NCI-H526 treated with DMSO at 0.1 percent for 48 hours (cell line): ENCODE data around the gene GLB1L3.

Experiments
- DNase-seq: peaks from one replicate; lab custom pipeline; 2025; lab: John Stamatoyannopoulos, UW

GLB1L3 gene, protein sequence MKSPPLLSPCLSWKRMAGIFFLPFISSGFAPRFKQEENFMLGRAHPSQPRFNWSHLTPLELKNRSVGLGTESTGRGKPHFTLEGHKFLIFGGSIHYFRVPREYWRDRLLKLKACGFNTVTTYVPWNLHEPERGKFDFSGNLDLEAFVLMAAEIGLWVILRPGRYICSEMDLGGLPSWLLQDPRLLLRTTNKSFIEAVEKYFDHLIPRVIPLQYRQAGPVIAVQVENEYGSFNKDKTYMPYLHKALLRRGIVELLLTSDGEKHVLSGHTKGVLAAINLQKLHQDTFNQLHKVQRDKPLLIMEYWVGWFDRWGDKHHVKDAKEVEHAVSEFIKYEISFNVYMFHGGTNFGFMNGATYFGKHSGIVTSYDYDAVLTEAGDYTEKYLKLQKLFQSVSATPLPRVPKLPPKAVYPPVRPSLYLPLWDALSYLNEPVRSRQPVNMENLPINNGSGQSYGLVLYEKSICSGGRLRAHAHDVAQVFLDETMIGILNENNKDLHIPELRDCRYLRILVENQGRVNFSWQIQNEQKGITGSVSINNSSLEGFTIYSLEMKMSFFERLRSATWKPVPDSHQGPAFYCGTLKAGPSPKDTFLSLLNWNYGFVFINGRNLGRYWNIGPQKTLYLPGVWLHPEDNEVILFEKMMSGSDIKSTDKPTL

DNA sequence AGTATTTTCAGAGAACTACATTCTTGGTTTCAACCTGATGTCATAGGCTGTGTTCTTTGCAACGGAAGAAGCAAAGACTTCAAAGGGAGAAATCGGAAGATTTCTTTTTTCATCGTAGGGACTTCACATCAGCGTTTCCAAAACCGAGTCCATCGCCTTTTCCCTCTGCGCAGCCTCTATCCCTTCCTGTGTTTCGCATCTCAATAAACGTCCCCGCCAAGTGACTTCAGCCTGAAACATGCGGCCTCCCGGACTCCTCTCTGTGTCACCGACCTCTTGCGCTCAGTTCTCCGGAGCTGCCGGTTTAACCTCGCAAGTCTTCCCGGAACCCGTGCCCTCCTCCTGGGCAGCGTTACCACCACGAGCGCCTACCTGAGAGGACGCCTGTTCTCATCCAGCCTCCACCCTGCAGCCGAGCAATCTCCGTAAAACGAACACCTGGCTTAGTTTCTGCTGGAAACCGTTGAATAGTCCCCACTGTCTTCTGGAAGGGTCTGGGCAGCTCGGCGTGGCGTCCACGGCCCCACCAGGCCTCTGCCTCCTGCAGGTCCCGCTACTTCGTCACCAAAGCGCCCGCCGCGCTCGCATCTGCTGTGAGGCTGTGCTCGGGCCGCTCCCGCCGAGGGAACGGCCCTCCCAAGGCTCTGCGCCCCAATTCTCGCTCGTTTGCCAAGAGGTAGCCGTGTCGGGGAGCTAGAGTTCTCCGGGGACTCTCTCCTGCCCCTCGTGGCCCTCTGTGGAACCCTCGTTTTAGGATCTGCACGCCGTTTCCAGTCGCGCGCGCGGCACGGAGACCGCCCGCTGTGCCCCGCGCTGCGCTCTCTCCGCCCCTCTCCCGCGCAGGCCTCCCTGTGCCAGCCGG is at the start of gene GLB1L3:
Gene GLB1L3 (plus strand): TSS at position 846 of the 862 bp plus-strand sequence. CDS start 362 bp downstream, outside the sequence.
- peak; percentile 87 for DNase-seq

DNA sequence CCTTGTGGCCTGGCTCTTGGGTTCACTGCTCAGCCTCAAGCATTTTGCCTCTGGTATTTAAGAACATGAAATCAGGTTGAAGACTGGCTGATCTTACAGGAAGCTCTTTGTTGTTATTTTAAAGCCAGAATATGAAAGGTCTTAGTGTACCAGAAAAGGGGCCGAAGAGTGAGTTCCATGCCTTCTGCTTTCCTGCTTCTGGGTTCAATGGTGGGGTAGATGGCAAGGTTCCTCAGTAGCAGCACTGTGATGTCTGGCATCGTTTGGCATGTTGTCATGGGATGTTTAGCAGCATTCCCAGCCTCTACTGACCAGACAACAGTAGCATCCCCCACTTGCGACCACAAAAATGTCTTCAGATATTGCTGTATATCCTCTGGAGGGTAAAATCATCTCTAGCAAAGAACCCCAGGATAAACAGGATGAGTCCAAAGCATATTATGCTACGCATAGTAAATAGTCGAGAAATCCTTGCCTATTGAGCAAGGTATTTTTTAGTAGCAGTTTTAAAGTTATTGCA is 49.3 kb upstream of the GLB1L3 start:
- no peak for DNase-seq

DNA sequence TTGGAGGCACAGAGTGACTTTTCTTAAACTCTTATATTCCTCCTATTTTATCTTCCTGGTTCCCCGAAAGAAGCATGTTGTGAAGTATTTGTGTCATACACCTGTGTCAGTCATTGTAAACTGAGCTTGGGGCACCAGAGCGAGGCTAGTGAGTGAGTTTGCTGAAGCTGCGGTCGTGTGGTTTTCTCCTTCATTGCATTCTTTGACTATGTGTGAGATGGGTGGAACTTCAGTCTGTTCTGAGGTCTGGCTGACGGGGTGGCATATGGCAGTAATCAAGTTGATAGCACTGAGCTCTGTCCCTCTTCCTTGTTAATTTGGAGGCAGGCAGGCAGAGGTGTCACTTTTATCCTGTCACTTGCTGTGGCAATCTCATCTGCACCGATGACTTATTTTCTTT is 47.6 kb upstream of the GLB1L3 start:
- DNase-seq: no peak

DNA sequence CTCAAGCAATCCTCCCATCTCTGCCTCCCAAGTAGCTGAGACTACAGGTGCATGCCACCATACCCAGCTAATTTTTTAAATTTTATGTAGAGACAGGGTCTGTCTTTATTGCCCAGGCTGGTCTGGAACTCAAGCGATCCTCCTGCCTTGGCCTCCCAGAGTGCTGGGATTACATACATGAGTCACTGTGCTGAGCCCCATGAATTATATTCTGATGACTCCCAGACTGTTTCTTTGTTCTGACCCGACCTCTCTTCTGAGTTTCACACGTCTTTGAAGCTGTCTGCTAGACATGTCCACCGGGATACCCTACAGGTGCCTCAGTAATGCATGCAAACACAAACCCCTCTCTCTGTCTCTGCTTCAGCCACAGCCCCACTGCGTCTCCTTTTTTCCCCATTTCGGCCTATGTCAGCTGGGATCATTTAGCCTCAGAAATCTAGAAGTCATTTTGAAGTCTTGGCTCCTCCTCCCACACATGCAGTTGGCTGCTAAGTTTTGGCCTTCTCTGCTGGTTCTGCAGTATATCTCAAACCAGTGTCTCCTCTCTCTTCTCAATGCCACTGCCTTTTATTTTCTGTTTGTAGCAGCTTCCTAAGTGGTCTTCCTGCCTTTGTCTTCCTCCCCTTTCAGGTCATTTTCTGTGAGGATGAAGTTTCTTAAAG is 46.9 kb upstream of the GLB1L3 start:
- no peak for DNase-seq

DNA sequence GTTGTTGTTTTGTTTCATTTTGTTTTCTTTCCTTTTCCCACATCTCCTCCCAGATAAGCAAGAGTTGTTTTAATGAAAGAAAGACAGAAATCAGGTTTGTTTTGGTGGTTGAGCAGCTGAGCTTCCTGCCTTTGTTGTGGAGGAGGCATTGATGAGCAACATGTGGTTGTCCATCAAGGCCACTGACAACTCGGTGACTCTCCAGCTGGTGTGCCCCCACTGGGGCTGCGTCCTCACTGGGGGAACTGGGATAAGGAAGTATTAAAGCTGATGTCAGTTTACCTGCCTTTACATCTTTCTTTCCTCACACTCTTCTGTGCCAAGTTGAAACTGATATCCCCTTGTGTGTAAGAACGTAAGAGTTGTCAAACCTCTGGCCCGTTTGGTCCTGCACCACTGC is 45.8 kb upstream of the GLB1L3 start:
- DNase-seq: no peak

DNA sequence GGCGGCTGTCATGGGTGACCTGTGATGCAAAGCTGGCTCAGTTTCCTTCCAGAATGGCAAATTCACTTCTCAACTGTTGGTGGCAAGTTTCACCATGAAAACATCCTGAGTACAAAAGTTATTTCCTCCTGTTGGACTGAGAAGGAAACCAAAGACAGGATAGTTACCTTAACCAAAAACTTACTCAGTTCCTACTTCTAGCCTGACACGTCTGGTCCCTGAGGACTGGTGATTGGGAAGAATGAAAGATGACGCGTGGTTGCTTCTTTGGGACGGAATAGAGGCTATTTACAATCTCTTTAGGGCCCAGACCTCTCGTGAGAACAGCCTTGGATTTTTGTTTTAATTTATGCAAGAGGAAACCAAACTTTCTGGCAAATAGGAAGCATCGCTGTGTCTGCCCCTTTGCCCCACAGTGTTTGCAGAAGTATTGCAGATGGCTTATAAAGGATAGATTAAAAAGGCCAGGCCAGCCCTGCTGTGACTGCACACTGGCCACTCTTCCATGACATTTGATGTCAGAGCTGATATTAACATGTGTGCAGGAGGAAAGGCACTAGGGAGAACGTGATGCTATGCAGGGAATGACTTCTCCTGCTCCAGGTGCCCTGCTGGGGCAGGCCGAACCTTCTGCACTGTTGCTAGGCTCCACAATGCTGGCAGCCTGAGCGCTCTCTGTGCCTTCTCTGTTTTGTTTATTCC is 44.1 kb upstream of the GLB1L3 start:
- DNase-seq: no peak

DNA sequence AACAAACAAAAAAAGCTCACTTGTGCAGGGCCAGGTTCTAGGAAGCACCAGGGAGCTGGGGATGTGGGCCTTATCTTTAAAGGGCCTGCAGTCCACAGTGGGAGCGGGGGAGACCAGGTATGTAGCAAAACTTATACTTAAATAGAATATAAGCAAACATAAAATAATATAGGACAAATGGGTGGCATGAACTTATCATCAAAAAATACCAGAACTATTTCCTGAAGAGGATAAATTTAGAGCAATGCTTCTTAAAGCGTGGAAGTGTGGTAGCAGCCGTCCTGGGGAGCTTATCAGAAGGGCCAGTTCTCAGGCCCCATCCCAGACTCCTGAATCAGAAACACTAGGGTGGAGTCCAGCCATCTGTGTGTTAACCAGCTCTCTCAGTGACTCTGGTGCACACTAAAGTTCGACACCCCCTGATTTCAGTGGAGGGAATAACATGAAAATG is 42.4 kb upstream of the GLB1L3 start:
- no peak for DNase-seq

DNA sequence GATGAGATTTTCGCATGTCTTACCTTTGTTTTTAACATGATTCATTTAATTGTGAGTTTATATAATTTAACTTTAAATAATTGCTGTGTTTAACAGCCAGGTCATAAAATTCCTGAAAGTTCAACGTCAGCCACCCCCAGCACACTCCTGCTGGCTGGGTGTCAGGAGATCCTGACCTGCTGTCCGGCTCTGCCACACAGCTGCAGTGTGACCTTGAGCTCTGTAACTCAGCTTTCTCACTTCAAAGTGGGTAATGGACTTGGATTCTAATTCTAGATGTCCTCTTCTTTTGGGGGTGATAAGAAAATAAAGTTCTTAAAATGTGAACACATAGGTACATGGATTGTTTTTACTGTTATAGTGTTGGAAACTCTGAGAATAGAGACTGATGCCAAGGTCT is 40.8 kb upstream of the GLB1L3 start:
- DNase-seq: no peak

DNA sequence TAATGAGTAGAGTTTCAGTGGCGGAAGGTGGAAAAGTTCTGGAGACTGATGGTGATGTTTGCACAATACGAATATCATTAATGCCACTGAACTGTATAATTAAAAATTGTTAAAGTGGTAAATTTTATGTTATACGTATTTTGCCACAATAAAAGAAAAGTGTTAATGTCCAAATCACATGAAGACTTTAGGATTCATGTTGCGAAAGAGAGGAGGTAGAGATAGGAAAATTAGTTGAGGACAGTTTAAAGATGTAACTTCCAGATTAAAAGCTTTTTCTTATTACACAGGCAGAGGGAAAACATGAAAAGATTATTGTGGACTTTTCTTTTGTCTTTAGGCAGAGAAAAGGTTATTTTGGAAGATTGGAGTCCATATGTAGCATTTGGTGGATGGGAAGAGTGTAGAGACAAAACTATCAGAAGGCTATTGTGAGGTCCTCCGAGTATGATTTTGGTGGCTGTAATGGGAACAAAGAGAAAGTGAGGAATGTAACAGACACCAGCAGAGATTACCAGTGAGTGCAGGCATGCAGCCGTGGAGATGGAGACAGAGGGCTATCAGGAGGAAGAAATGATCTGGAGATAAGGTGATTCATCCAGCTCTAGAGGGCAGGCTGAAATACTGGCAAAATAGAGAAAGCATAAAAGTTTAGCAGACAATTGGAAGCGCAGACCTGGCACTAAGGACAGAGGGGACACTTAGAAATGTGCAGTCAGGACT is 39.2 kb upstream of the GLB1L3 start:
- DNase-seq: no peak

DNA sequence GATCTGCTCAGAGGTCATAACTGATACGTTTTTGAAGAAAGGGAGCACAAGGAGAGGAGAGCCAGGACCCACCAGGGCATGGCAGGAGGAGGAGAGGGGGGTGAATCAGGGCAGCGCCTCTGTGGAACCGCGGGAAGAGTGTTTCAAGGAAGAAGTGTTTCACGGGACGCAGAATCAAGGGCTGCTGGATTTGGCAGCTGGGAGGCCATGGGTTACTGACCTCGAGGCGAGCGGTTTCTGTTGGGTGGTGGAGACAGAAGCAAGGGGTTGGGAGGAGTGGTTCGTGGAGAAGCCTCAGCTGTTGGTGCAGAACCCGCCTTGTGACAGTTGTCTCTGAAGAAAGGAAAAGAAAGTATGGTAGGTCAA is 38.6 kb upstream of the GLB1L3 start:
- no peak for DNase-seq

DNA sequence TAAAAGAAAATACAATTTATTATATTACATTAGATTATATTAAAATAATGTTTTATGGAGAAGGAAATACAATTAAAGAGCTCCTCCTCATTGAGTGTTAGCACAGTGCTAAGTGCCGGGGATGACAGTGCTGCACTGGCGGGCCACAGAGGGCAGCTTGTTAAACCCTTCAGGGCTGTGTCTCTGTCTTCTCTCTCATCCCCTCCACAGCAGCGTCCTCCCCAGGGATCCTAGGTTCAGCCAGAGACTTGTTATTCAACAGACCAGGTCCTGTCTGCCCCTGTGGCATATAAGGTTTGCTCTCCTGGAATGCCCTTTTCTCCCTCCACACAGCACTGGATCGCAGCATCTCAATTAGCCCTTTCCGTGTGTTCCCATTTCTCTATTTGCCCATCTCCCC is 37.2 kb upstream of the GLB1L3 start:
- no peak for DNase-seq

DNA sequence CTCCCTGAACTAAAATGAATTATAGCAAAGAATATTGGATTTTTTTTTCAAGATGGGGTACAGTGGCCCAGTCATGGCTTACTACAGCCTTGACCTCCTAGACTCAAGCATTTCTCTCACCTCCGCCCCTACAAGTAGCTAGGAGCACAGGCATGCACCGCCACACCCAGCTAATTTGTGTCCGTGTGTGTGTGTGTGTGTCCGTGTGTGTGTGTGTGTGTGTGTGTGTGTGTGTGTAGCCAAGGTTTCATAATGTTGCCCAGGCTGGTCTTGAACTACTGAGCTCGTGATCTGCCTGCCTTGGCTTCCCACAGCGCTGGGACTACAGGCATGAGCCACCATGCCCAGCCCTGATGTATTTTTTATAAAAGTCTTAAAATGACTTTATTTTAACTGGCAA is 35.6 kb upstream of the GLB1L3 start:
- no peak for DNase-seq

DNA sequence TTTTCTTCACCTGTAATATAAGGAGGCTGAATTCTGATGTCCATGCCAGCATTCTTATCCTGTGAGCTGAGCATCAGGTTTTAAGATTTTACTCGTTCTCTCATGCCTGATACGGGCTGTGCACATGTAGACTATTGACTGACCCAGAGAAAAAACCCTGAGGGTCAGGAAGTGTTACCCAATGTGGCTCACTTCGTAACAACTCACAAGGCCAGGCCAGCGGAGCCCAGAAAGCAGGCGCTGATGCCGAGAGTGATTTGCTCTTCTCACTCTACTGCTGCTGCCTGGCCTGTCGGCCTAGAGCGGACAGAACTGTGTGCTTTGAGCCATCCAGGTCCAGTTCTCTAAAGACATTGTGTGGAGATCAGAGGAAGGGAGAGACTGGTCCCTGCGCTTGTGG is 33.8 kb upstream of the GLB1L3 start:
- DNase-seq: no peak

DNA sequence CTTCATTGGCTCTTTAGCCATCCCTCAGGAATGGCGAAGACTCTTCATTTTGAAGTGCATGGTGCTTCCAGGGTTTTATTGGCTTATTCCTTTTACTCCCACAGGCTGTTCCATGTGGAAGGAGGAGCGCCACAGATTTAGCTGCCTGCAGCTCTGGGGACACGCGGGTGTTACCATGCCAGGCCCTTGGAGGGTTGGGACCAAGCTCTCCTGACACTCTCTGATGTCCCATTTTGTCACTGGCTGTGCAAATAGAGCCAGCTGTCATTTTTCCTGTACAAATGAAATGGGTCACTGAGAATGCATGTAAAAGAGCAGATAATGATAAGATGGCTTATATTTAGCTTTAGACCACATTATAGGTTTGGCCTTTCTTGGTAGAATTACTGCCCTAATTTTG is 32.3 kb upstream of the GLB1L3 start:
- no peak for DNase-seq

DNA sequence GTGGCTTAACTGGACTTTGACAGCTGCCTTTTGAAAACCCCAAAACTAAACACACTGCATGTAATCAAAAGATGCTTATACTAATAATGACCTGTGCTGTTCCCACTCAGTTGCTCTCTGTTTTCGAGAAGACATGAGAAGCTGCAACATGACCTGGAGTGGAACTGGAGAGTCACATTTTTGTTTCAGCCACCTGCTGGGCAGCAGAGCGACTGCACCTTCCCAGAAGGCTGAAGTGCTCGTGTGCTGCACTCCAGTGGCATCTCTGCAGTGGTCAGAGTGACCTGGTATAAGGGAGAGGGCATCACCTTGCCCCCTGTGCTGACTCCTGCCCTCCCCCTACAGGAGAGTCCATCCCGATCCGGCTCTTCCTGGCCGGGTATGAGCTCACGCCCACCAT is 31.6 kb upstream of the GLB1L3 start:
- no peak for DNase-seq

DNA sequence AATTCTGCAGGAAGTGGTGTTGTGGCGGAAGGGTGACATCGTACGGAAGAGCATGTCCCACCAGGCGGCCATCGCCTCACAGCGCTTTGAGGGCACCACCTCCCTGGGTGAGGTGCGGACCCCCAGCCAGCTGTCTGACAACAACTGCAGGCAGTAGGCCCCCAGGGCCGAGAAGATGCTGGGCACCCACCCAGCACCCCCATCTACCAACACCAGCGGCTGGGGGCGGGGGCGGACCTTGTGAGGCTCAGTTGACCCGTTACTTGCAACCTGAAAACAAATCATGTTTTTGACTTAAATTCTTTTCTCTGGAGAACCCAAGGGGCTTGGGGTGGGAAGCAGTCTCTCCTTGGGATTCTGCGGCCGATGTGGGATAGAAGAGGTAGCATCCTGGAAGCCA is 30.7 kb upstream of the GLB1L3 start:
- DNase-seq: no peak

DNA sequence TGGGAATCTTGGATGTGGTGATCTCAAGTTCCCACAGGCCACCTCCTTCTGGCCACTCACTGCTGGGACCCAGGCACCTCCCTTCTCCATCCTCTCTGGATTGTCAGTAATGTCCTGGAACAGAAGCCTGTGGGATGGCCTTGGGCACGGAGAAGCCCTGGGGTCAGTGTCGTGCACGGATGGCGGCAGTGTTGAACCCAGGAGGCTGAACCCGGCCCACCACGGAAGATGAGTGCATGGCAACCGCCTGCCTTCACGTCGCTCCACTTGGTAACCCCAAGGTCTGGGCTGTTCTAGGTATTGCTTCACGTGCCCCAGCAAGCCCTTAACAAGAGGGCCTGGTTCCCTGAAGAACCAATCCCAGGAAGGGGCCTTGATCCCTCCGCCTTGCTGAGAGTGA is 30.1 kb upstream of the GLB1L3 start:
- no peak for DNase-seq

DNA sequence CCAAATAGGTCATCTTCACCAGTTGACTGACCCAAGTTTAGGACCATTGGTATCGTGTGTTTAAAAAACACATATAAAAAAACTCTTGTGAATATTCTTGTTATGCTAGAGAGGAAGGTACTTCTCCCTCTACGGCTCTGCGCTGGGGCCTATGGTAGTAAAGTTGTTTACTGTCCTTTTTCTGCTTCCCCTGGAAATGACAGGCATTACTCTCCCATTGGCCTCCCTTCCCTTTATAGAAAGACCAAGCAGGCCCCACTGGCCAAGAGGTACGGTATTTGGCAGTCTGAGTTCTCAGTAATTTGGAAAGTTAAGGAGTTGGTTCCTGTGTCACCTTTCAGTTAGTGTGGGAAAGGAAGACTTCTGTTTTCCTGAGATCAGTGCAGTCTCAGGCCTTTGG is 29.5 kb upstream of the GLB1L3 start:
- no peak for DNase-seq

DNA sequence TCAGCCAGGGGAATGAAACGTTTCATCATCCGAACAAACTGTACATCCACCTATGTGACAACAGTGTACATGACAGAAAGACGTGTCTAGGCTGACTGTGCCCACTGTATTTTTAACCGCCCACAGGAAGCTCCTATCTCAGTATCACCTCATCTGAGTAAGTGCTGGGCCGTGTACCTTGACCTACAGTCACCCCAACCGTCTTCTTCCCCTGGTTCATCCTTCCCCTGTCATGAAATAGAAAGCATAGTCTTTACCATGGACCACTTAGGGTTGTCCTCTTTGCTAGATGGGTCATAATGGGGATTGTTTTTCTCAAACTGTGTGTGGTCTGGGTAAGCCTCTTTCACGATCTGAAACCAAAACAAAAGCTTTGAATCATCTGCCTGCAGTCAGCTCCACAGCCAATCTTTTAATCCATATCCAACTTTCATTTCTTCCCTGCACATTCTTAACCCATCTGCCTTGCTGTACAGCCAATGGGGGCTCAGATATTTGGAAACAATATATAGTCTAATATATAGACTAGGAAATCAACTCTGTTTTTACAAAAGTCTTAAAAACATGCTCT is 27.2 kb upstream of the GLB1L3 start:
- no peak for DNase-seq

DNA sequence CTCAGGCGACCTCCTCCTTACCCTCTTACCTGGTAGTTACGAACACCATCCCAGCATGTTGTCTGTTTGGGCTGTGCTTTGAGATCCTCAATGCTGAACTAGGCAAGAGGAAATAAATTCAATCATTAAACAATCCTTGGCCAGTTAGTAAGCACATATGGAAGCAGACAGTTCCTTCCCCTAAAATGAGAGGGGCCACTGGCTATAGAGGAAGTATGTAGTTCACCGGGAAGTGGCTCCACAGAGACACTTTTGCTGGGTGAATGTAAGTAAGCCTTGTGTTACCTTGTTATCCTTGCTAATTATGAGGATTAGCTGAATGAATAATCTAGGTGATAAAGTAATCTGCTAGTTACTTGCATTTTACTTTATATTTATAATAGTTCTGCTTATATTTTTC is 25.9 kb upstream of the GLB1L3 start:
- DNase-seq: no peak
